Fibroblast of lung (primary cell): ENCODE data around the gene EBNA1BP2. TPM values are rescaled to one million over a fixed set of nuclear protein-coding genes. Genes with fewer than 3 reads are reported as not detected.

Experiments used
- DNase-seq, 2 donors: peaks; one replicate each; pipeline versions ENCODE4 v3.0.0 to v3.0.0-alpha.2; 2010; ENCODE audit warnings: low read depth in 2 of 2
- H2AFZ ChIP-seq: 2 replicates; pipeline ENCODE4 v1.5.1; 2012; ENCODE audit warnings: low read length, control low read depth, inconsistent platforms
- H3K27ac ChIP-seq: 2 replicates; pipeline ENCODE4 v1.5.1; 2011; ENCODE audit warnings: low read length, control low read depth; ENCODE audit not compliant: insufficient read depth
- H3K27me3 ChIP-seq: 2 replicates; pipeline ENCODE4 v1.5.1; 2011; ENCODE audit warnings: mild to moderate bottlenecking, low read length; ENCODE audit not compliant: control insufficient read depth, insufficient read depth
- H3K36me3 ChIP-seq: 2 replicates; pipeline ENCODE4 v1.5.1; 2011; ENCODE audit warnings: low read length; ENCODE audit not compliant: control insufficient read depth, insufficient read depth
- H3K4me1 ChIP-seq: 2 replicates; pipeline ENCODE4 v1.5.1; 2011; ENCODE audit warnings: low read length; ENCODE audit not compliant: control insufficient read depth, insufficient read depth; ENCODE audit errors: extremely low read depth
- H3K4me2 ChIP-seq: 2 replicates; pipeline ENCODE4 v1.5.1; 2011; ENCODE audit warnings: low read length, control low read depth; ENCODE audit not compliant: insufficient read depth; ENCODE audit errors: extremely low read depth
- H3K4me3 ChIP-seq, 4 experiments: fragments of 200-600 bp in 1 of 4; sonication (generic) in 1 of 4; replicated peaks in 1 of 4; 2 replicates each; pipeline ENCODE4 v1.5.1; 2011 to 2016; ENCODE audit warnings: low read length in 4 of 4, low read depth in 3 of 4, mild to moderate bottlenecking in 3 of 4, control low read depth in 2 of 4, inconsistent platforms in 1 of 4, mixed read lengths in 1 of 4; ENCODE audit not compliant: insufficient read depth in 1 of 4; ENCODE audit errors: control extremely low read depth in 1 of 4
- H3K79me2 ChIP-seq: 2 replicates; pipeline ENCODE4 v1.5.1; 2012; ENCODE audit warnings: mild to moderate bottlenecking, low read length, inconsistent platforms; ENCODE audit not compliant: control insufficient read depth, insufficient read depth
- H3K9ac ChIP-seq: 2 replicates; pipeline ENCODE4 v1.5.1; 2011; ENCODE audit warnings: mild to moderate bottlenecking, low read length, control low read depth; ENCODE audit not compliant: insufficient read depth
- H3K9me3 ChIP-seq: 2 replicates; pipeline ENCODE4 v1.5.1; 2012; ENCODE audit warnings: low read depth, low read length; ENCODE audit not compliant: control insufficient read depth, insufficient read depth
- H4K20me1 ChIP-seq: 2 replicates; pipeline ENCODE4 v1.5.1; 2011; ENCODE audit warnings: low read length; ENCODE audit not compliant: control insufficient read depth, insufficient read depth; ENCODE audit errors: extremely low read depth
- CTCF ChIP-seq, 2 donors: IDR thresholded peaks in 1 of 2; conservative IDR thresholded peaks in 1 of 2; 1 replicate in 1 of 2; 2 replicates in 1 of 2; pipeline ENCODE4 v1.5.1; 2011 to 2012; ENCODE audit warnings: low read length in 2 of 2, control low read depth in 1 of 2, inconsistent platforms in 1 of 2, low read depth in 1 of 2, mild to moderate bottlenecking in 1 of 2
- EZH2 ChIP-seq: IDR thresholded peaks from 2 replicates; pipeline ENCODE4 v1.5.1; 2012; ENCODE audit warnings: low read length, control low read depth, mild to moderate bottlenecking; ENCODE audit errors: missing control alignments
- polyA plus RNA-seq, 2 donors: library from polyadenylated mRNA; depleted of rRNA in 1 of 2; stranded (reverse) in 1 of 2; unstranded in 1 of 2; fragments of >200 nt; gene quantifications; 2 replicates each; pipeline ENCODE4 v1.2.1, GENCODE V29; 2011 to 2012; ENCODE audit warnings: missing spikeins in 1 of 2
- total RNA-seq: library from RNA; depleted of rRNA; stranded (reverse); fragments of >200 nt; gene quantifications from 2 replicates; pipeline ENCODE4 v1.2.1, GENCODE V29; 2014

Gene EBNA1BP2
- total and polyA plus RNA-seq, 2 donors (not counting 1 experiment from before 2014, with no cell fraction given), result 39.1 to 52.4 TPM

GRCh38 chr1:43165765-43166164 is 6.3 kb downstream of the EBNA1BP2 start:
- Histone ChIP-seq H3K9me3 (no peaks in the 10 kb centered on the region), H3K4me3 (no peak overlapping the region), H3K27ac (no peak overlapping the region), H3K9ac (no peak overlapping the region), H3K27me3 (no peaks in the 10 kb centered on the region), H3K4me2 (no peak overlapping the region), H3K79me2 (peaks cover 15% of the 10 kb centered on the region), H2AFZ (no peak overlapping the region), H4K20me1 (no peaks in the 10 kb centered on the region), H3K4me1 (peaks cover 2% of the 10 kb centered on the region), H3K36me3 (peaks cover 17% of the 10 kb centered on the region)
- TF ChIP-seq EZH2 (no peak), CTCF (conservative IDR thresholded peaks at IDR 0.05 in 1 of 2, IDR thresholded peaks at IDR 0.05 in 1 of 2; ENCODE audit: low read depth in 1 of 2, low read length in 2 of 2) (no peak)
- no peak for DNase-seq

GRCh38 chr1:43165162-43165561 is 6.9 kb downstream of the EBNA1BP2 start:
- Histone ChIP-seq H3K27ac (no peak overlapping the region), H3K4me3 (no peak overlapping the region), H3K4me2 (no peak overlapping the region), H3K9ac (no peak overlapping the region), H3K79me2 (peaks cover 9% of the 10 kb centered on the region), H2AFZ (no peak overlapping the region), H3K36me3 (peaks cover 15% of the 10 kb centered on the region), H3K4me1 (no peaks in the 10 kb centered on the region), H4K20me1 (no peaks in the 10 kb centered on the region), H3K27me3 (no peaks in the 10 kb centered on the region), H3K9me3 (no peaks in the 10 kb centered on the region)
- no peak for DNase-seq
- no peak for TF ChIP-seq EZH2

- TF ChIP-seq CTCF (conservative IDR thresholded peaks at IDR 0.05 in 1 of 2, IDR thresholded peaks at IDR 0.05 in 1 of 2; ENCODE audit: low read depth in 1 of 2, low read length in 2 of 2) (no peak), EZH2 (no peak)
- H3K9ac ChIP-seq, result no peak overlapping the region
- H3K9me3 ChIP-seq, result no peaks in the 10 kb centered on the region
These were observed 16.1 kb downstream of the EBNA1BP2 start for GRCh38 chr1:43156026-43156425.

More at GRCh38 chr1:43156026-43156425, 16.1 kb downstream of the EBNA1BP2 start:
- no peaks in the 10 kb centered on the region for H4K20me1 ChIP-seq
- no peak for DNase-seq
- H3K36me3 ChIP-seq, result no peaks in the 10 kb centered on the region
- no peak overlapping the region for H3K4me2 ChIP-seq
- H2AFZ ChIP-seq, result no peak overlapping the region
- no peak overlapping the region for H3K4me3 ChIP-seq
- H3K79me2 ChIP-seq, result no peaks in the 10 kb centered on the region
- H3K27me3 ChIP-seq, result no peaks in the 10 kb centered on the region
- H3K4me1 ChIP-seq, result no peaks in the 10 kb centered on the region
- H3K27ac ChIP-seq, result no peak overlapping the region
